ENCODE measurements around the gene STRADA. TPM values are rescaled to one million over a fixed set of nuclear protein-coding genes. Genes with fewer than 3 reads are reported as not detected.
A peak's percentile ranks its signal among the peaks of the same experiment; 100 is the strongest.

STRADA gene
- total RNA-seq, 1 donor from 2014 or later = 42.9 TPM

- no peak for TF ChIP-seq CTCF (IDR thresholded peaks at IDR 0.05)
- Mint-ChIP-seq H3K4me3 (ENCODE audit: unreplicated experiment) (no peak overlapping the region), H3K27me3 (ENCODE audit: unreplicated experiment) (no peaks in the 10 kb centered on the region), H3K36me3 (ENCODE audit: unreplicated experiment) (peaks cover 18% of the 10 kb centered on the region), H3K9me3 (ENCODE audit: unreplicated experiment) (no peaks in the 10 kb centered on the region), H3K4me1 (ENCODE audit: unreplicated experiment) (peaks cover 29% of the 10 kb centered on the region), H3K27ac (ENCODE audit: unreplicated experiment) (peak overlapping the region; percentile 31)
- no peak for DNase-seq (ENCODE audit: extremely low spot score, unreplicated experiment)
Measured at GRCh38 chr17:63702721-63703015, 38.9 kb downstream of the STRADA start.

- H3K4me1 Mint-ChIP-seq (ENCODE audit: unreplicated experiment) = peaks cover 29% of the 10 kb centered on the region
- H3K9me3 Mint-ChIP-seq (ENCODE audit: unreplicated experiment) = no peaks in the 10 kb centered on the region
- peaks cover 18% of the 10 kb centered on the region for H3K36me3 Mint-ChIP-seq (ENCODE audit: unreplicated experiment)
- peak overlapping the region; percentile 47 for H3K4me3 Mint-ChIP-seq (ENCODE audit: unreplicated experiment)
- no peak for DNase-seq (ENCODE audit: extremely low spot score, unreplicated experiment)
- no peaks in the 10 kb centered on the region for H3K27me3 Mint-ChIP-seq (ENCODE audit: unreplicated experiment)
- peak overlapping the region; percentile 31 for H3K27ac Mint-ChIP-seq (ENCODE audit: unreplicated experiment)
- TF ChIP-seq CTCF (IDR thresholded peaks at IDR 0.05) = no peak
Measured at GRCh38 chr17:63701868-63702720, 39.5 kb downstream of the STRADA start.

- no peaks in the 10 kb centered on the region for H3K27me3 Mint-ChIP-seq (ENCODE audit: unreplicated experiment)
Measured at GRCh38 chr17:63701456-63701820, 40.2 kb downstream of the STRADA start.

GRCh38 chr17:63700528-63701455 is 40.8 kb downstream of the STRADA start:
- Mint-ChIP-seq H3K9me3 (ENCODE audit: unreplicated experiment) (no peaks in the 10 kb centered on the region), H3K27ac (ENCODE audit: unreplicated experiment) (peak overlapping the region; percentile 64), H3K36me3 (ENCODE audit: unreplicated experiment) (peaks cover 18% of the 10 kb centered on the region), H3K4me1 (ENCODE audit: unreplicated experiment) (peaks cover 29% of the 10 kb centered on the region), H3K4me3 (ENCODE audit: unreplicated experiment) (peak overlapping the region; percentile 68), H3K27me3 (ENCODE audit: unreplicated experiment) (no peaks in the 10 kb centered on the region)
- TF ChIP-seq CTCF (IDR thresholded peaks at IDR 0.05) = peak; percentile 42
- no peak for DNase-seq (ENCODE audit: extremely low spot score, unreplicated experiment)

More at GRCh38 chr17:63701456-63701820, 40.2 kb downstream of the STRADA start:
- H3K36me3 Mint-ChIP-seq (ENCODE audit: unreplicated experiment) = peaks cover 18% of the 10 kb centered on the region
- no peak for DNase-seq (ENCODE audit: extremely low spot score, unreplicated experiment)
- H3K9me3 Mint-ChIP-seq (ENCODE audit: unreplicated experiment) = no peaks in the 10 kb centered on the region
- peak overlapping the region; percentile 68 for H3K4me3 Mint-ChIP-seq (ENCODE audit: unreplicated experiment)
- H3K27ac Mint-ChIP-seq (ENCODE audit: unreplicated experiment) = peak overlapping the region; percentile 64
- H3K4me1 Mint-ChIP-seq (ENCODE audit: unreplicated experiment) = peaks cover 29% of the 10 kb centered on the region
- no peak for TF ChIP-seq CTCF (IDR thresholded peaks at IDR 0.05)
